NT2/D1 (cell line): ENCODE results near the gene GSK3B.

Source experiments
- SUZ12 ChIP-seq: IDR thresholded peaks from 2 replicates; pipeline ENCODE4 v1.6.1; 2011; ENCODE audit not compliant: insufficient read length, insufficient read depth; ENCODE audit errors: extremely low read depth
- YY1 ChIP-seq: IDR thresholded peaks from 2 replicates; pipeline ENCODE4 v1.6.1; 2011; ENCODE audit not compliant: insufficient read length, insufficient read depth
- ZNF274 ChIP-seq: IDR thresholded peaks from 2 replicates; pipeline ENCODE4 v1.6.1; 2011; ENCODE audit warnings: mild to moderate bottlenecking, low read depth, low read length

DNA sequence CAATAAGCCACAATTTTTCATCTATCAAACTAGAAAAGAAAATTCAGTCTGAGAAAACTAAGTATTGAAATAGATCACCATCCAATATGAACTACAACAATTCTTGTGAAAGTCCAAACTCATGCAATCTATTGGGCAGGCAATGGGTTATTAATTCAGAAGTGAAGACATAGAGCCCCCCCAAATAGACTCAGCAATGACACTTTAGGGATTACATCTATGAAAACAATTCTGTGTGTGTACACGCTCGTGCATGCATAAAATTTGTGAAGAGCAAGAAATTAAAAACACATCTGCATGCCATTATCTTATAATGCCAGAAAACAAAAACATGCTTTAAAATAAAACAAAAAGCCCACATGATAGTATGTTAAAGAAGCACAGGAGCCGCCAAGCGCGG is 161.0 kb downstream of the GSK3B start:
- TF ChIP-seq YY1 (no peak), ZNF274 (no peak), SUZ12 (no peak)
